HG02759 (cell line): ENCODE results near the gene NCAPD3.
"Not testable (repeated sequence)": the region's sequence is repeated elsewhere in the genome, so short reads cannot be mapped to it uniquely, and the experiment has no call there.

ENCODE experiments used
- ATAC-seq: cut with Tn5 transposase; IDR thresholded peaks from one replicate; pipeline ENCODE4 v1.9.1; 2021; ENCODE audit warnings: mild to moderate bottlenecking, moderate library complexity; ENCODE audit not compliant: unreplicated experiment

NCAPD3 gene

GRCh38 chr11:134140961-134141490 lies 82.7 kb downstream of the NCAPD3 start:
- ATAC-seq = no peak

GRCh38 chr11:134139873-134140331 lies 83.9 kb downstream of the NCAPD3 start:
- peak; percentile 73 for ATAC-seq

DNA sequence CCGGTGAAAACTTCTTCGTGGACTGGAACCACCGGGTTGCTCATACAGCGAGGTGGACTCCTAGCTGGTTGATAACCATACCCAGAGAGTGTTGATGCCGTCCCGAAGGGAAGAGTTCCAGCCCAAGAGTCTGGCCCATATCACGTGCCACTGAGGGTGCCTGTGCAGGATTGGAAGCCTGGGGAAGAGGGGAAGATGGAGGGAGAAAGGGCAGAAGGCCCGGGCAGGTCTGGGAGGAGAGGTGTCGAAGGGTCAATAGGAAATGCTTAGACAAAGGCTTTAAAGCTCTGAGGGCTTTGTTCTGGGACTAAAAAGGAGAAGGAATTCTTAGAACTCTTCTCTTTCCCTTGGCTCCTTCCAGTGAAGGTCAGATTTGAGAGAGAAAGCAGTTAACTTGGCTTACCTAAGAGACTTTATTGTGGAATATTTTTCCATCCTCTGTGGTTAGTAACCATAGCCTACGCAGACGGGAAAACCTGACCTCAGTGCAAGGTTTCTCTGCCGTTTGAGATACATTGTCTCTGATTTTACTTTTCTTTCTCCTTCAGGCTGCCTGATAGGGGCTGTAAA lies 84.4 kb downstream of the NCAPD3 start:
- no peak for ATAC-seq

GRCh38 chr11:134138376-134138775 lies 85.4 kb downstream of the NCAPD3 start:
- no peak for ATAC-seq

DNA sequence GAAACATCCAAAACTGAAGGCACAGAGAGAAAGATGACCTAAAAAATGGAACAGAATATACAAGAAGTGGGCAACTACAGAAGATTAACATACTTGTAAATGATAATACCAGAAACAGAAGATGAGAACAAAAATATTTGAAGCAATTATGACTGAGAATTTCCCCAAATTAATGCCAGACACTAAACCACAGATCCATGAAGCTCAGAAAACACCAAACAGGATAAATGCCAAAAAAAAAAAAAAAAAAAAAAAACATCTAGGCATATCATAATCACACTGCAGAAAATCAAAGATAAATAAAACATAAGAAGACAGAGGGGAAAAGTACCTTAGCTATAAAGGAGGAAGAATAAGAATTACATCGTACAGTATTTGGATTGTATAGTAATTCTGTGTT lies 89.6 kb downstream of the NCAPD3 start:
- no peak for ATAC-seq

GRCh38 chr11:134132808-134133207 lies 91.0 kb downstream of the NCAPD3 start:
- no peak for ATAC-seq

DNA sequence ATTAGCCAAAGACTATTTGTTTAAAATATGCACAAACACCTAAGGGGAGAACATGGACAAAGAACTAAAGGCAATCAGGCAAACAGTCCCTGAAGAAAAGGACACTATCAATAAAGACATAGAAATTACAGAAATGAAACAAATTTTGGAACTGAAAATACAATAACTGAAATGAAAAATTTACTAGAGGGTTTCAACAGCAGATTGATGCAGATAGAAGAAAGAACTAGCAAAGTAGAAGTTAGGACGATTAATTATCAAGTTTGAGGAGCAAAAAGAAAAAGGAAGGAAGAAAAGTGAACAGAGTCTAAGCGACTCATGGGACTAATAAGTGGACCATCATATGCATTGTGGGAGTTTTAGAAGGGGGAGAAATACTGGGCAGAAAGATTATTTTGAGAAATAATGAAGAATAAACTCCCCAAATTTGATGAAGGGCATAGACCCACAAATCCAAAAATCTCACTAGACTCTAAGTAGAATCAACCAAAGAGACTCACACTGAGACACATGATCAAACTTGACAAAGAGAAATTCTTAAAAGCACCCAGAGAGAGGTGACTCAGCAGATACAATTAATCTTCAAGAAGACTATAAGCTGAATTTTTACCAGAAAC lies 92.0 kb downstream of the NCAPD3 start:
- ATAC-seq = no peak

- no peak for ATAC-seq
Observed at GRCh38 chr11:134126217-134126822, 97.4 kb downstream of the NCAPD3 start.

- ATAC-seq = no peak
Observed at GRCh38 chr11:134125507-134125906, 98.3 kb downstream of the NCAPD3 start.

DNA sequence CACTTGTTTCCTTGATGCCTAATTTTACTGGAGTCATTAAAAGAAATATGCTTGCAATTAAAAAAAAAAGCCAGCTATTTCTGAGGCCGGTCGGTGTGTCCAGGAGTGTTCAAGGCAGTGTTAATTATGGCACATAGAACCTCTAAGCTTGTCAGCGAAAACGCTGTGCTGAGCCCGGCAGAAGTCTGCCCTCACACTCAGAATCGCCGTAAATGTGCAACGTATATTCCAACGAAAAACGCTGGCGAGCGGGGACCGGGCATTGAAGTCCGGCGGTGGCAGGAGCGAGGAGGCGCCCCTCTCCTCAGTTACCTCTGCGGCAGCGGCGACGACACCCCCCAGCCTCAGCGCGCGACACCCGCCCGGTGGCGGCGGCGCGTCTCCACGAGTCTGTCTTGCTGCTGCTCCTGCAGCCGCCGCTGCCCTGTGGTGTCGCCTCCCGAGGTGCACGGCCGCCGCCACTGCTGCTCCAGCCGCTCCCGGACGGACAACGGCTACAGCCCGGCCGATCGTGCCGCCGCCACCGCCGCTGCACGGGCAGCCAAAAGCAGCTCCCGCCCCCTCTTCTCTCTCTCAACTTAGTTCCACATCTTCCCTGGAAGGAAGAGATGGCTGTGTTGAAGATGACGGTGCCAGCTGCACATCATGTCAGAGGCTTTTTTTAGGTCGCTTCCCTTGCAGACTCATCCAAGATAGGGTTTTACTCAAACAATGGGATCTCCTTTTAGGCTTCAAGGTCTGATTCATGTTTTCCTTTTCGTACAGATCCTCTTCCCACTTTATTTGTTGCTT lies 98.9 kb downstream of the NCAPD3 start:
- ATAC-seq = no peak

DNA sequence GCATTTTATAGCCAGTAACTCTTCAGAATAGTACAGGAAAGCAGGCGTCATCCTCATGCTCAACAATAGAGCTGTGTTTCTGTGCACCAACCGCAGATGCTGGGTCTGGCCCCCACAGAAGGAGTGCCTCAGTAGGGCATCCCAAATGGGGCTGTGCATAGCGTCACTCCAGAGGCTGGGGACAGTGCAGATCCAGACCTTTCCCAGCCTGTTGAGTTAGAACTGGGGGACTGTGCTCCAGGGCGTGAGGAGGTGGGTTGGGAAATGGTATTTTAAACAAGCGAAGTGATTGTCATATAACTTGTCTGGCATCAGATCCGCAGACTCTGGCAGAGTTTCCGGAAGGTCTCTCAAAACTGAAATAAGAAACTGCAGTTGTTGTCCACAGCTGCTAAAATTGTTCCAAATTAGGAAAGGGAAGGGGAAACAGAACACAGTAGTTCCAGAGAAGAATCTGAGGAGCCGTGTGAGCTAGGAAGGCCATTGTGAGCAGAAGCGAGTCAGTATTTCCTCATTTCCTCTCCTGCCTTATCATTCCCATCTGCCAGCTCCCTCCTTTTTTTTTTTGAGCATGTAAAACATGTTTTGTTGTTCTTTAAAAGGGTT lies 102.7 kb downstream of the NCAPD3 start:
- no peak for ATAC-seq

GRCh38 chr11:134120143-134120850 lies 103.5 kb downstream of the NCAPD3 start:
- no peak for ATAC-seq

GRCh38 chr11:134119094-134119493 lies 104.7 kb downstream of the NCAPD3 start:
- ATAC-seq = no peak

DNA sequence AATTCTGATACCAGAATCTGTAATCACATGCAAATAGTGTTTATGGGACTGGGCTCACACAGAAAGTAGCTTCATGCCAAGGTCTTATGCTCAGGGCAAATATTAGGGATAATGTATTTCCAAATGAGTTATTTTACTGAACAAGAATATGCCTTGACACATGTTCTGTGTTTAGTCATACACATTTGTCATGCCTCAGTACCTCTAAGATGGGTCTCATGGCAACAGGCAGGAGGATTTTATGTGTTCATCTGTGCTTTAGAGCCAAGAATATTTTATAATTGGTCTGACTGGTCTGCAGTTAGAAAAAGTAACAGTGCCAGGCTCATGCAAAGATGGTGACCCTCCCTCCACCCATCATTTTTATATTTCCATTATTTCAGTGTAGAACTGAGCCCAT lies 105.8 kb downstream of the NCAPD3 start:
- no peak for ATAC-seq

GRCh38 chr11:134116210-134116609 lies 107.6 kb downstream of the NCAPD3 start:
- no peak for ATAC-seq

DNA sequence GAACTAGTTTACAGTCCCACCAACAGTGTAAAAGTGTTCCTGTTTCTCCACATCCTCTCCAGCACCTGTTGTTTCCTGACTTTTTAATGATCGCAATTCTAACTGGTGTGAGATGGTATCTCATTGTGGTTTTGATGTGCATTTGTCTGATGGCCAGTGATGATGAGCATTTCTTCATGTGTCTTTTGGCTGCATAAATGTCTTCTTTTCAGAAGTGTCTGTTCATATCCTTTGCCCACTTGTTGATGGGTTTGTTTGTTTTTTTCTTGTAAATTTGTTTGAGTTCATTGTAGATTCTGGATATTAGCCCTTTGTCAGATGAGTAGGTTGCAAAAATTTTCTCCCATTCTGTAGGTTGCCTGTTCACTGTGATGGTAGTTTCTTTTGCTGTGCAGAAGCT lies 110.0 kb downstream of the NCAPD3 start:
- not testable (repeated sequence) for ATAC-seq

DNA sequence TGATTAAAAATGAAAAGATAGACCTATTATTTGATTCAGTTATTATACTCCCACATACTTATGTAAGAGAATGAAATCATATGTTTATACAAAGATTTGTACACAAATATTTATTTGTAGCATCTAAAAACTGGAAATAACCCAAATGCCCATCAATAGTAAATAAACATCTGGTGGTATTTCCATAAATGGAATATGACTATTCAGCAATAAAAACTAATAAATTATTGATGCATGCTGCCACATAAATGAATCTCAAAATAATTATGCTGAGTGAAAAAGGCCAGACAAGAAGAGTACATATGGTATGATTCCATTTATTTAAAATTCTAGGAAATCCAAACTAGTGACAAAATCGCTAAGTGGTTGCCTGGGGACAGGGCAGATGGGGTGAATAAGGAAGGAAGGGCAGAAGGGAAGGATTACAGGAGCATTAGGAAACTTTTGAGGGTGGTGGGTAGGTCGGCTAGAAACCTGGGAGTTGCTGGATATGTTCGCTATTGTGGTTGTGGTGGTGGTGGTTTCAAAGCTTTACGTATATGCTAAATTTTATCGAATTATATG lies 113.4 kb downstream of the NCAPD3 start:
- no peak for ATAC-seq
